Endothelial cell (in vitro differentiated cells): Measurements from ENCODE around the gene HIKESHI. TPM values are rescaled to one million over a fixed set of nuclear protein-coding genes. Genes with fewer than 3 reads are reported as not detected.
A peak's percentile ranks its signal among the peaks of the same experiment; 100 is the strongest.
"Not testable (repeated sequence)": the region's sequence is repeated elsewhere in the genome, so short reads cannot be mapped to it uniquely, and the experiment has no call there.

Source experiments
- DNase-seq: peaks from one replicate; pipeline ENCODE4 v3.0.0; 2021; ENCODE audit warnings: low spot score
- H3K27ac Mint-ChIP-seq: one replicate; pipeline ENCODE4 v1.8.0; 2021; ENCODE audit warnings: mixed read lengths, inconsistent platforms; ENCODE audit not compliant: unreplicated experiment
- H3K27me3 Mint-ChIP-seq: one replicate; pipeline ENCODE4 v1.8.0; 2021; ENCODE audit warnings: mild to moderate bottlenecking, moderate library complexity, mixed read lengths, inconsistent platforms; ENCODE audit not compliant: unreplicated experiment
- H3K36me3 Mint-ChIP-seq: one replicate; pipeline ENCODE4 v1.8.0; 2021; ENCODE audit warnings: mild to moderate bottlenecking, low read depth, mixed read lengths, inconsistent platforms; ENCODE audit not compliant: unreplicated experiment
- H3K4me1 Mint-ChIP-seq: one replicate; pipeline ENCODE4 v1.8.0; 2021; ENCODE audit warnings: mild to moderate bottlenecking, mixed read lengths, inconsistent platforms; ENCODE audit not compliant: unreplicated experiment
- H3K4me3 Mint-ChIP-seq: one replicate; pipeline ENCODE4 v1.8.0; 2021; ENCODE audit warnings: mild to moderate bottlenecking, mixed read lengths, inconsistent platforms; ENCODE audit not compliant: unreplicated experiment
- H3K9me3 Mint-ChIP-seq: one replicate; pipeline ENCODE4 v1.8.0; 2021; ENCODE audit warnings: mixed read lengths, inconsistent platforms; ENCODE audit not compliant: unreplicated experiment
- CTCF ChIP-seq: fragments of 200-600 bp; sonication (generic); IDR thresholded peaks from one replicate; pipeline ENCODE4 v1.5.0; 2021; ENCODE audit warnings: antibody characterized with exemption; ENCODE audit not compliant: unreplicated experiment
- total RNA-seq: library from RNA; stranded (reverse); fragmentation: NEBNext Ultra II Directional; extraction: Animal tissue kit (Norgen Biotek cat#: 25700); gene quantifications from one replicate; pipeline ENCODE4 v1.2.1, GENCODE V29; 2021; ENCODE audit not compliant: unreplicated experiment

The HIKESHI gene
- total RNA-seq, 1 donor from 2014 or later, result 36.7 TPM

GRCh38 chr11:86292912-86293616 lies 9.0 kb upstream of the HIKESHI start:
- Mint-ChIP-seq H3K27ac (no peak overlapping the region), H3K9me3 (no peaks in the 10 kb centered on the region), H3K4me1 (no peaks in the 10 kb centered on the region), H3K4me3 (no peak overlapping the region), H3K27me3 (no peaks in the 10 kb centered on the region), H3K36me3 (no peaks in the 10 kb centered on the region)
- DNase-seq, result no peak
- no peak for TF ChIP-seq CTCF

GRCh38 chr11:86294026-86294425 lies 8.0 kb upstream of the HIKESHI start:
- H3K27ac Mint-ChIP-seq, result no peak overlapping the region
- H3K4me1 Mint-ChIP-seq, result no peaks in the 10 kb centered on the region
- no peak for TF ChIP-seq CTCF
- no peak overlapping the region for H3K4me3 Mint-ChIP-seq
- no peaks in the 10 kb centered on the region for H3K36me3 Mint-ChIP-seq
- DNase-seq, result no peak
- no peaks in the 10 kb centered on the region for H3K9me3 Mint-ChIP-seq
- H3K27me3 Mint-ChIP-seq, result no peaks in the 10 kb centered on the region

GRCh38 chr11:86301742-86302091 lies 323 bp upstream of the HIKESHI start:
- peaks cover 1% of the 10 kb centered on the region for H3K27me3 Mint-ChIP-seq
- H3K36me3 Mint-ChIP-seq, result peaks cover 2% of the 10 kb centered on the region
- H3K9me3 Mint-ChIP-seq, result no peaks in the 10 kb centered on the region
- peaks cover 8% of the 10 kb centered on the region for H3K4me1 Mint-ChIP-seq
- peak overlapping the region; percentile 95 for H3K27ac Mint-ChIP-seq
- H3K4me3 Mint-ChIP-seq, result peak overlapping the region; percentile 99
- no peak for TF ChIP-seq CTCF
- no peak for DNase-seq

- peak overlapping the region; percentile 99 for H3K4me3 Mint-ChIP-seq
- peaks cover 1% of the 10 kb centered on the region for H3K27me3 Mint-ChIP-seq
- peaks cover 2% of the 10 kb centered on the region for H3K36me3 Mint-ChIP-seq
- TF ChIP-seq CTCF, result no peak
- H3K27ac Mint-ChIP-seq, result peak overlapping the region; percentile 95
- H3K9me3 Mint-ChIP-seq, result no peaks in the 10 kb centered on the region
- H3K4me1 Mint-ChIP-seq, result peaks cover 8% of the 10 kb centered on the region
- no peak for DNase-seq
Observed at GRCh38 chr11:86303257-86303656, 1.2 kb downstream of the HIKESHI start.

- not testable (repeated sequence) for H3K4me1 Mint-ChIP-seq, H3K4me3 Mint-ChIP-seq, DNase-seq, H3K36me3 Mint-ChIP-seq, H3K27ac Mint-ChIP-seq, H3K9me3 Mint-ChIP-seq, H3K27me3 Mint-ChIP-seq
Observed at GRCh38 chr11:86308710-86309109, 6.7 kb downstream of the HIKESHI start.
